IPS-11a (cell line): Measurements from ENCODE around the gene METTL16.
"Not testable (repeated sequence)": the region's sequence is repeated elsewhere in the genome, so short reads cannot be mapped to it uniquely, and the experiment has no call there.

Source experiments
- H3K4me3 ChIP-seq: one replicate; pipeline ENCODE4 v1.5.1; 2013; ENCODE audit warnings: low read depth, low read length, control low read depth

Gene METTL16

GRCh38 chr17:2453325-2453724, 58.4 kb downstream of the METTL16 start:
- no peak overlapping the region for H3K4me3 ChIP-seq

GRCh38 chr17:2452216-2452750, 59.4 kb downstream of the METTL16 start:
- no peak overlapping the region for H3K4me3 ChIP-seq

- H3K4me3 ChIP-seq = no peak overlapping the region
Observed at GRCh38 chr17:2450016-2450650, 61.6 kb downstream of the METTL16 start.

GRCh38 chr17:2449486-2449885, 62.2 kb downstream of the METTL16 start:
- no peak overlapping the region for H3K4me3 ChIP-seq

- H3K4me3 ChIP-seq = not testable (repeated sequence)
Observed at GRCh38 chr17:2447479-2447878, 64.2 kb downstream of the METTL16 start.

GRCh38 chr17:2445638-2446037, 66.0 kb downstream of the METTL16 start:
- no peak overlapping the region for H3K4me3 ChIP-seq

- no peak overlapping the region for H3K4me3 ChIP-seq
Observed at GRCh38 chr17:2444382-2444781, 67.3 kb downstream of the METTL16 start.

- no peak overlapping the region for H3K4me3 ChIP-seq
Observed at GRCh38 chr17:2442166-2442565, 69.5 kb downstream of the METTL16 start.

GRCh38 chr17:2440930-2441329, 70.8 kb downstream of the METTL16 start:
- no peak overlapping the region for H3K4me3 ChIP-seq

GRCh38 chr17:2439997-2440396, 71.7 kb downstream of the METTL16 start:
- H3K4me3 ChIP-seq = not testable (repeated sequence)

- no peak overlapping the region for H3K4me3 ChIP-seq
Observed at GRCh38 chr17:2438823-2439222, 72.9 kb downstream of the METTL16 start.

GRCh38 chr17:2436316-2436905, 75.3 kb downstream of the METTL16 start:
- no peak overlapping the region for H3K4me3 ChIP-seq

GRCh38 chr17:2435862-2436261, 75.8 kb downstream of the METTL16 start:
- no peak overlapping the region for H3K4me3 ChIP-seq

GRCh38 chr17:2435181-2435741, 76.4 kb downstream of the METTL16 start:
- no peak overlapping the region for H3K4me3 ChIP-seq

GRCh38 chr17:2433696-2434095, 78.0 kb downstream of the METTL16 start:
- no peak overlapping the region for H3K4me3 ChIP-seq

GRCh38 chr17:2427910-2428309, 83.8 kb downstream of the METTL16 start:
- H3K4me3 ChIP-seq = no peak overlapping the region

- H3K4me3 ChIP-seq = no peak overlapping the region
Observed at GRCh38 chr17:2427215-2427614, 84.5 kb downstream of the METTL16 start.

GRCh38 chr17:2423271-2423670, 88.4 kb downstream of the METTL16 start:
- no peak overlapping the region for H3K4me3 ChIP-seq

- H3K4me3 ChIP-seq = no peak overlapping the region
Observed at GRCh38 chr17:2421315-2422147, 90.2 kb downstream of the METTL16 start.

GRCh38 chr17:2420176-2420575, 91.5 kb downstream of the METTL16 start:
- no peak overlapping the region for H3K4me3 ChIP-seq

GRCh38 chr17:2419486-2419885, 92.2 kb downstream of the METTL16 start:
- no peak overlapping the region for H3K4me3 ChIP-seq
